Measurements from ENCODE around the gene ZNF777. TPM values are rescaled to one million over a fixed set of nuclear protein-coding genes. Genes with fewer than 3 reads are reported as not detected.

ZNF777 gene
- total RNA-seq, 2 donors from 2014 or later, result 9.7 to 11.1 TPM

DNA sequence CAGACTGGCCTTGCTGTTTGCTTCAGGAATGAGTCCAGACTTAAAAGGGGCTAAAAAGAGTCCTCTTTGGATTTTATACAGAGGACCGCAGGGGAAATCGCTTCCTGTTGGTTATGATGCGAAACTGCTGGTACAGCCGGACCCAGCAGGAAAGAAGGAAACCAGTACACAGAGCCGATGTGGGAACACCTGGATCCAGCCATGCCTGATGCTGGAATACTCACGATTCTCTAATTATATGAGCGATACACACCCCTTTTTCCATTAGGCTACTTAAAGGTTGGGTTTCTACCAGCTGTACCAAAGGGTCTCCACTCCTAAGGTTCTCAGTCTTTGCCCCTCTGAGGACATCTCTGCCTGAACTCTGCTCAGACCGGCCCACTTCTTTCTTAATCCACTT lies 27.7 kb downstream of the ZNF777 start:
- Mint-ChIP-seq H3K9me3 (no peaks in the 10 kb centered on the region), H3K4me1 (no peaks in the 10 kb centered on the region), H3K27me3 (ENCODE audit: insufficient read depth) (peaks cover 2% of the 10 kb centered on the region), H3K27ac (no peak overlapping the region), H3K36me3 (ENCODE audit: low read depth) (peaks cover 54% of the 10 kb centered on the region), H3K4me3 (no peak overlapping the region)
- Histone ChIP-seq H3K9me3 (ENCODE audit: control insufficient read depth, low read length) (no peaks in the 10 kb centered on the region), H3K36me3 (ENCODE audit: control insufficient read depth, insufficient read depth, low read length) (peaks cover 39% of the 10 kb centered on the region), H3K27me3 (ENCODE audit: control insufficient read depth, insufficient read depth, low read length, poor library complexity, severe bottlenecking) (no peaks in the 10 kb centered on the region), H3K9ac (ENCODE audit: extremely low read depth, low read length, poor library complexity, severe bottlenecking) (no peak overlapping the region), H3K4me1 (ENCODE audit: control insufficient read depth, insufficient read depth, low read length) (no peaks in the 10 kb centered on the region), H3K27ac (ENCODE audit: low read depth, low read length) (no peak overlapping the region), H3K4me3 (ENCODE audit: low read length) (no peak overlapping the region)
- WGBS, 2 experiments (ENCODE audit: insufficient coverage in 1 of 2, insufficient read length in 1 of 2), result 88 to 90% methylated on average over 8 of the region's 8 CpGs
- TF ChIP-seq, protein P1, sequence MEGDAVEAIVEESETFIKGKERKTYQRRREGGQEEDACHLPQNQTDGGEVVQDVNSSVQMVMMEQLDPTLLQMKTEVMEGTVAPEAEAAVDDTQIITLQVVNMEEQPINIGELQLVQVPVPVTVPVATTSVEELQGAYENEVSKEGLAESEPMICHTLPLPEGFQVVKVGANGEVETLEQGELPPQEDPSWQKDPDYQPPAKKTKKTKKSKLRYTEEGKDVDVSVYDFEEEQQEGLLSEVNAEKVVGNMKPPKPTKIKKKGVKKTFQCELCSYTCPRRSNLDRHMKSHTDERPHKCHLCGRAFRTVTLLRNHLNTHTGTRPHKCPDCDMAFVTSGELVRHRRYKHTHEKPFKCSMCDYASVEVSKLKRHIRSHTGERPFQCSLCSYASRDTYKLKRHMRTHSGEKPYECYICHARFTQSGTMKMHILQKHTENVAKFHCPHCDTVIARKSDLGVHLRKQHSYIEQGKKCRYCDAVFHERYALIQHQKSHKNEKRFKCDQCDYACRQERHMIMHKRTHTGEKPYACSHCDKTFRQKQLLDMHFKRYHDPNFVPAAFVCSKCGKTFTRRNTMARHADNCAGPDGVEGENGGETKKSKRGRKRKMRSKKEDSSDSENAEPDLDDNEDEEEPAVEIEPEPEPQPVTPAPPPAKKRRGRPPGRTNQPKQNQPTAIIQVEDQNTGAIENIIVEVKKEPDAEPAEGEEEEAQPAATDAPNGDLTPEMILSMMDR (conservative IDR thresholded peaks at IDR 0.05), result no peak
- DNase-seq, result no peak

DNA sequence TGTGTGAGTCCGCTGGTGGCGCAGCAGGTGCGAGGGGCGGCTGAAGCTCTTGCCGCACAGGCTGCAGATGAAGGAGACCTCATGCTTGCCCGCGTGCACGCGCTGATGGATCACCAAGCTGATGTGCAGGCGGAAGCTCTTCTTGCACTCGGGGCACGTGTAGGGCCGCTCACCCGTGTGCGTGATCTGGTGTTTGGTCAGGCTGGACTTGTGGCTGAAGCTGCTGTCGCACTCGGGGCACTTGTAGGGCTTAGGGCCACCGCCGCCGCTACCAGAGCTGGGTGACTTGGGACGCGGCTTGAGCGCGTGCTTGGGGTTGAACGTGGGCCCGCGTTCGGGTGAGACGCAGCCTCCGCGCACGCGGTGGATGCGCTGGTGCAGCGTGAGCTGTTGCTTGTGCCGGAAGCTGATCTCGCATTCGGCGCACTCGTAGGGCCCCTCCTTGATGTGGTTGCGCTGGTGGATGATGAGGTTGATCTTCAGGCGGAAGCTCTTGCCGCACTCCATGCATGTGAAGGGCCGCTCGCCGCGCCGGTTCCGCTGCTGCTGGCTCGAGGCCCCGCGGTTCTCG lies 28.7 kb downstream of the ZNF777 start:
- peak; percentile 32 for DNase-seq
- H3K4me1 Mint-ChIP-seq, result no peaks in the 10 kb centered on the region
- Histone ChIP-seq H3K36me3 (ENCODE audit: control insufficient read depth, insufficient read depth, low read length) (peaks cover 39% of the 10 kb centered on the region), H3K4me3 (ENCODE audit: low read length) (no peak overlapping the region), H3K27me3 (ENCODE audit: control insufficient read depth, insufficient read depth, low read length, poor library complexity, severe bottlenecking) (no peaks in the 10 kb centered on the region), H3K27ac (ENCODE audit: low read depth, low read length) (no peak overlapping the region), H3K9me3 (ENCODE audit: control insufficient read depth, low read length) (no peaks in the 10 kb centered on the region), H3K4me1 (ENCODE audit: control insufficient read depth, insufficient read depth, low read length) (no peaks in the 10 kb centered on the region), H3K9ac (ENCODE audit: extremely low read depth, low read length, poor library complexity, severe bottlenecking) (no peak overlapping the region)
- no peak overlapping the region for H3K27ac Mint-ChIP-seq
- H3K9me3 Mint-ChIP-seq, result no peaks in the 10 kb centered on the region
- 97% methylated on average over 44 to 53 of the region's 53 CpGs for WGBS, 2 experiments (ENCODE audit: insufficient coverage in 1 of 2, insufficient read length in 1 of 2)
- peaks cover 2% of the 10 kb centered on the region for H3K27me3 Mint-ChIP-seq (ENCODE audit: insufficient read depth)
- peaks cover 54% of the 10 kb centered on the region for H3K36me3 Mint-ChIP-seq (ENCODE audit: low read depth)
- H3K4me3 Mint-ChIP-seq, result no peak overlapping the region
- TF ChIP-seq, protein P1 (conservative IDR thresholded peaks at IDR 0.05), result no peak

DNA sequence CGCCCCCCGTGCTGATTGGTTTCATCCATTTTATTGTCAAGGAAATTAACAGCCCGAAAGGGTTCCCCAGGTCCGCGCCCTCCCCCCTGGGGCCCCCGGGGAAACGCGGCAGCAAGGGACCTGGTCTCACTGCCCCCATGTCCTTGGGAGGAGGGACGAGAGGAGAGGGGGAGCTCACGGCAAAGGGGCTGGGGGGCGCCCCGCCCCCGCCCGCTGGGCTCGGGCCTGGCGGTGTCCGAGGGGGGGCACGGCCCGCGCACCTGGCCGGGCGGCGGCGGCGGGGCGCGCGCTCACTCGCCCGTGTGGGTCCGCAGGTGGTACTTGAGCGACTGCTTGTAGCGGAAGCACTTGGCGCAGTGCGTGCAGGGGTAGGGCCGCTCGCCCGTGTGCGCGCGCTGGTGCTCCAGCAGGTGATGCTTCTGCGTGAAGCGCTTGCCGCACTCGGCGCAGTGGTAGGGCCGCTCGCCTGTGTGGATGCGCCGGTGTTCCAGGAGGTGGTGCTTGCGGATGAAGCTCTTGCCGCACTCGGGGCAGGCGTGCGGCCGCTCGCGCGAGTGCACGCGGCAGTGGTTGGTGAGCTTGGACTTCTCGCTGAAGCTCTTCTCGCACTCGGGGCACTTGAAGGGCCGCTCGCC lies 29.3 kb downstream of the ZNF777 start:
- TF ChIP-seq, protein P1 (conservative IDR thresholded peaks at IDR 0.05), result no peak
- Histone ChIP-seq H3K36me3 (ENCODE audit: control insufficient read depth, insufficient read depth, low read length) (peaks cover 39% of the 10 kb centered on the region), H3K4me1 (ENCODE audit: control insufficient read depth, insufficient read depth, low read length) (no peaks in the 10 kb centered on the region), H3K9me3 (ENCODE audit: control insufficient read depth, low read length) (no peaks in the 10 kb centered on the region), H3K9ac (ENCODE audit: extremely low read depth, low read length, poor library complexity, severe bottlenecking) (no peak overlapping the region), H3K4me3 (ENCODE audit: low read length) (no peak overlapping the region), H3K27me3 (ENCODE audit: control insufficient read depth, insufficient read depth, low read length, poor library complexity, severe bottlenecking) (no peaks in the 10 kb centered on the region), H3K27ac (ENCODE audit: low read depth, low read length) (no peak overlapping the region)
- Mint-ChIP-seq H3K4me3 (no peak overlapping the region), H3K27ac (no peak overlapping the region), H3K9me3 (no peaks in the 10 kb centered on the region), H3K27me3 (ENCODE audit: insufficient read depth) (peaks cover 2% of the 10 kb centered on the region), H3K4me1 (no peaks in the 10 kb centered on the region), H3K36me3 (ENCODE audit: low read depth) (peaks cover 52% of the 10 kb centered on the region)
- 97% methylated on average over 44 to 66 of the region's 66 CpGs for WGBS, 2 experiments (ENCODE audit: insufficient coverage in 1 of 2, insufficient read length in 1 of 2)
- DNase-seq, result no peak
